GM23338 (cell line): ENCODE results near the gene DUSP18. TPM values are rescaled to one million over a fixed set of nuclear protein-coding genes. Genes with fewer than 3 reads are reported as not detected.
"Not testable (repeated sequence)": the region's sequence is repeated elsewhere in the genome, so short reads cannot be mapped to it uniquely, and the experiment has no call there.

ENCODE experiments used
- ATAC-seq: fragments of 200-7000 bp; cut with Tn5 transposase; 3 replicates; pipeline ENCODE4 v1.9.1; 2020
- DNase-seq: peaks from one replicate; pipeline ENCODE4 v3.0.0-alpha.2; 2015; ENCODE audit warnings: low spot score
- H2AFZ ChIP-seq: fragments of 200-600 bp; sonication (generic); 2 replicates; pipeline ENCODE4 v1.8.0; 2016; ENCODE audit warnings: antibody characterized with exemption, mild to moderate bottlenecking, moderate library complexity
- H3F3A ChIP-seq: fragments of 200-600 bp; sonication (generic); replicated peaks from 2 replicates; pipeline ENCODE4 v1.8.0; 2017; ENCODE audit warnings: antibody characterized with exemption, mixed run types, low read depth
- H3K27ac ChIP-seq: fragments of 200-600 bp; sonication (generic); 2 replicates; pipeline ENCODE4 v1.6.1; 2016; ENCODE audit warnings: low read depth
- H3K27me3 ChIP-seq: fragments of 200-600 bp; sonication (generic); 2 replicates; pipeline ENCODE4 v1.8.0; 2016; ENCODE audit warnings: mild to moderate bottlenecking, mixed run types, moderate library complexity; ENCODE audit not compliant: insufficient read depth
- H3K36me3 ChIP-seq: fragments of 200-600 bp; sonication (generic); 2 replicates; pipeline ENCODE4 v1.8.0; 2016; ENCODE audit warnings: mild to moderate bottlenecking; ENCODE audit not compliant: insufficient read depth
- H3K4me1 ChIP-seq: fragments of 200-600 bp; sonication (generic); 2 replicates; pipeline ENCODE4 v1.8.0; 2016; ENCODE audit warnings: mild to moderate bottlenecking, moderate library complexity; ENCODE audit not compliant: insufficient read depth
- H3K4me2 ChIP-seq: fragments of 200-600 bp; sonication (generic); 2 replicates; pipeline ENCODE4 v1.7.1; 2017; ENCODE audit warnings: mixed run types
- H3K4me3 ChIP-seq: fragments of 200-600 bp; sonication (generic); 2 replicates; pipeline ENCODE4 v1.6.1; 2016; ENCODE audit warnings: mixed run types
- H3K79me2 ChIP-seq: fragments of 200-600 bp; sonication (generic); replicated peaks from 2 replicates; pipeline ENCODE4 v1.8.0; 2017; ENCODE audit warnings: mild to moderate bottlenecking; ENCODE audit not compliant: insufficient read depth
- H3K9me2 ChIP-seq: fragments of 200-600 bp; sonication (generic); 2 replicates; pipeline ENCODE4 v1.8.0; 2017; ENCODE audit not compliant: insufficient read depth
- H4K20me1 ChIP-seq: fragments of 200-600 bp; sonication (generic); replicated peaks from 2 replicates; pipeline ENCODE4 v1.8.0; 2017; ENCODE audit warnings: mild to moderate bottlenecking; ENCODE audit not compliant: insufficient read depth
- H3K27ac Mint-ChIP-seq: 2 replicates; pipeline ENCODE4 v1.8.0; 2020; ENCODE audit warnings: inconsistent platforms, mild to moderate bottlenecking, moderate library complexity, mixed read lengths
- H3K27me3 Mint-ChIP-seq: 3 replicates; pipeline ENCODE4 v1.8.0; 2022; ENCODE audit warnings: low read depth, mild to moderate bottlenecking, moderate library complexity, mixed read lengths, inconsistent platforms; ENCODE audit not compliant: insufficient read depth, poor library complexity
- H3K36me3 Mint-ChIP-seq: 3 replicates; pipeline ENCODE4 v1.8.0; 2021; ENCODE audit warnings: low read depth, mild to moderate bottlenecking, inconsistent platforms, moderate library complexity, mixed read lengths
- H3K4me1 Mint-ChIP-seq: 3 replicates; pipeline ENCODE4 v1.8.0; 2020; ENCODE audit warnings: mild to moderate bottlenecking, inconsistent platforms, mixed read lengths
- H3K4me3 Mint-ChIP-seq: 3 replicates; pipeline ENCODE4 v1.8.0; 2021; ENCODE audit warnings: moderate library complexity, mild to moderate bottlenecking, inconsistent platforms, mixed read lengths
- H3K9me3 Mint-ChIP-seq: 3 replicates; pipeline ENCODE4 v1.8.0; 2020; ENCODE audit warnings: moderate library complexity, mild to moderate bottlenecking, inconsistent platforms, mixed read lengths
- CREB1 ChIP-seq: fragments of 250-450 bp; sonication (Bioruptor Pico); IDR thresholded peaks from 2 replicates; pipeline ENCODE4 v1.5.0; 2020; ENCODE audit warnings: low read depth, mild to moderate bottlenecking, moderate library complexity
- CTCF ChIP-seq, 2 experiments: fragments of 200-600 bp in 1 of 2; sonication (generic) in 1 of 2; conservative IDR thresholded peaks; 2 replicates each; pipeline versions ENCODE4 v1.5.1 to v1.6.1; 2016 to 2017; ENCODE audit warnings: antibody characterized with exemption in 2 of 2, low read depth in 2 of 2, mild to moderate bottlenecking in 2 of 2, moderate library complexity in 1 of 2
- EZH2 ChIP-seq: fragments of 200-600 bp; sonication (generic); IDR thresholded peaks from one replicate; pipeline ENCODE4 v1.8.0; 2017; ENCODE audit warnings: antibody characterized with exemption, mild to moderate bottlenecking, low read depth; ENCODE audit not compliant: unreplicated experiment
- JUNB ChIP-seq: IDR thresholded peaks from one replicate; pipeline ENCODE4 v1.6.1; 2016; ENCODE audit warnings: antibody characterized with exemption; ENCODE audit not compliant: unreplicated experiment
- NANOG ChIP-seq: IDR thresholded peaks from 2 replicates; pipeline ENCODE4 v1.6.1; 2016; ENCODE audit warnings: antibody characterized with exemption, borderline replicate concordance
- POLR2AphosphoS5 ChIP-seq: IDR thresholded peaks from 2 replicates; pipeline ENCODE4 v1.6.1; 2016; ENCODE audit warnings: antibody characterized with exemption, low read depth
- STAT1 ChIP-seq: IDR thresholded peaks from one replicate; pipeline ENCODE4 v1.6.1; 2016; ENCODE audit warnings: antibody characterized with exemption; ENCODE audit not compliant: unreplicated experiment
- ZNF331 ChIP-seq: fragments of 250-450 bp; sonication (Bioruptor Pico); IDR thresholded peaks from 2 replicates; pipeline ENCODE4 v1.5.0; 2020; ENCODE audit warnings: low read depth, mild to moderate bottlenecking, moderate library complexity
- ZNF462 ChIP-seq: fragments of 250-450 bp; sonication (Bioruptor Pico); IDR thresholded peaks from 2 replicates; pipeline ENCODE4 v1.5.0; 2020; ENCODE audit warnings: mild to moderate bottlenecking, moderate library complexity
- polyA plus RNA-seq: library from polyadenylated mRNA; unstranded; fragments of >200 nt; fragmentation: Nextera tagmentation; extraction: Ambion mirVana; gene quantifications from 2 replicates; pipeline ENCODE4 v1.2.1, GENCODE V29; 2016
- total RNA-seq: library from RNA; depleted of rRNA; stranded (reverse); fragments of >200 nt; shearing (Covaris generic); gene quantifications from 2 replicates; pipeline ENCODE4 v1.2.3, GENCODE V29; 2014

Gene DUSP18
- total and polyA plus RNA-seq, 2 experiments from 2014 or later: 2.2 to 2.7 TPM

- H3K9me3 Mint-ChIP-seq, H3K27ac Mint-ChIP-seq, H3K4me2 ChIP-seq, H3K9me2 ChIP-seq, ATAC-seq, H3K27ac ChIP-seq, H3K27me3 Mint-ChIP-seq, H3K36me3 ChIP-seq, H3K79me2 ChIP-seq, H3F3A ChIP-seq, DNase-seq, H3K27me3 ChIP-seq, H3K4me3 ChIP-seq, H3K4me3 Mint-ChIP-seq, H3K36me3 Mint-ChIP-seq, H4K20me1 ChIP-seq: not testable (repeated sequence)
- Histone ChIP-seq H3K4me1 (peaks cover 15% of the 10 kb centered on the region; the same call in 1 of the 2 replicates), H2AFZ (peak overlapping the region; percentile 93; the same call in 1 of the 2 replicates)
- peaks cover 25% of the 10 kb centered on the region for H3K4me1 Mint-ChIP-seq
These were observed 12.4 kb upstream of the DUSP18 start for GRCh38 chr22:30679895-30680690.

GRCh38 chr22:30676565-30676964, 8.9 kb upstream of the DUSP18 start:
- not testable (repeated sequence) for H3K36me3 Mint-ChIP-seq, H3F3A ChIP-seq, H3K9me3 Mint-ChIP-seq, ATAC-seq, DNase-seq, H3K27me3 Mint-ChIP-seq, H3K4me3 ChIP-seq, H4K20me1 ChIP-seq, H3K27me3 ChIP-seq, H3K4me2 ChIP-seq, H2AFZ ChIP-seq, H3K36me3 ChIP-seq, H3K4me1 ChIP-seq, H3K9me2 ChIP-seq, H3K4me3 Mint-ChIP-seq, H3K27ac ChIP-seq, H3K27ac Mint-ChIP-seq, H3K79me2 ChIP-seq
- H3K4me1 Mint-ChIP-seq: peaks cover 19% of the 10 kb centered on the region

GRCh38 chr22:30675436-30675835, 7.8 kb upstream of the DUSP18 start:
- H3K4me2 ChIP-seq: no peak overlapping the region
- no peaks in the 10 kb centered on the region for H3K27me3 Mint-ChIP-seq
- DNase-seq: no peak
- no peak overlapping the region for H3K4me3 ChIP-seq
- H2AFZ ChIP-seq: no peak overlapping the region
- H3K9me2 ChIP-seq: 0 out of 2 replicates have a peak, but pooled peaks cover 4% of the 10 kb centered on the region
- ATAC-seq: no peak
- no peaks in the 10 kb centered on the region for H3K36me3 Mint-ChIP-seq
- H3F3A ChIP-seq: no peaks in the 10 kb centered on the region
- no peaks in the 10 kb centered on the region for H3K36me3 ChIP-seq
- H3K4me1 ChIP-seq: no peaks in the 10 kb centered on the region
- H3K79me2 ChIP-seq: no peaks in the 10 kb centered on the region
- H4K20me1 ChIP-seq: no peaks in the 10 kb centered on the region
- no peaks in the 10 kb centered on the region for H3K9me3 Mint-ChIP-seq
- no peak overlapping the region for H3K27ac ChIP-seq
- no peaks in the 10 kb centered on the region for H3K27me3 ChIP-seq
- no peak overlapping the region for H3K27ac Mint-ChIP-seq
- no peak overlapping the region for H3K4me3 Mint-ChIP-seq
- peaks cover 12% of the 10 kb centered on the region for H3K4me1 Mint-ChIP-seq
- TF ChIP-seq EZH2: no peak
- no peak for TF ChIP-seq ZNF462 (CRISPR knock-in tag)
- TF ChIP-seq ZNF331 (CRISPR knock-in tag): no peak
- TF ChIP-seq JUNB: no peak
- no peak for TF ChIP-seq POLR2AphosphoS5
- TF ChIP-seq CREB1 (CRISPR knock-in tag): no peak
- no peak for TF ChIP-seq NANOG
- no peak for TF ChIP-seq CTCF (conservative IDR thresholded peaks at IDR 0.05; ENCODE audit: low read depth in 2 of 2)
- no peak for TF ChIP-seq STAT1
